A673 (cell line): Measurements from ENCODE around the gene SVIL. TPM values are rescaled to one million over a fixed set of nuclear protein-coding genes. Genes with fewer than 3 reads are reported as not detected.
"Not testable (repeated sequence)": the region's sequence is repeated elsewhere in the genome, so short reads cannot be mapped to it uniquely, and the experiment has no call there.

ENCODE experiments used
- BruUV-seq: library from RNA; stranded (reverse); fragments of 400-500 nt; replicated peaks from 2 replicates; lab custom pipeline; 2021; lab: Mats Ljungman, UMichigan
- CTCF ChIA-PET: fragments of 300-600 bp; sonication (Branson Sonifier 250); formaldehyde crosslinking; loops from one replicate; lab custom pipeline; 2022; ENCODE audit warnings: antibody characterized with exemption; lab: Charles Lee
- POLR2A ChIA-PET: fragments of 300-600 bp; sonication (Branson Sonifier 250); formaldehyde crosslinking; loops from one replicate; lab custom pipeline; 2022; ENCODE audit warnings: antibody characterized with exemption; ENCODE audit not compliant: low non-redundant PET; lab: Charles Lee
- DNase-seq: peaks from one replicate; pipeline ENCODE4 v3.0.0-alpha.2; 2015; ENCODE audit warnings: low spot score
- H3K27ac ChIP-seq: fragments of 200-600 bp; sonication (generic); 2 replicates; pipeline ENCODE4 v1.5.1; 2016; ENCODE audit warnings: mixed run types, low read depth, mild to moderate bottlenecking, mixed read lengths, antibody characterized with exemption, low read length; ENCODE audit not compliant: poor library complexity, severe bottlenecking
- H3K27me3 ChIP-seq: fragments of 200-600 bp; sonication (generic); replicated peaks from 2 replicates; pipeline ENCODE4 v1.6.1; 2017; ENCODE audit warnings: mixed run types, low read depth, mild to moderate bottlenecking, mixed read lengths, antibody characterized with exemption, low read length; ENCODE audit not compliant: insufficient read depth, poor library complexity
- H3K36me3 ChIP-seq: fragments of 200-600 bp; sonication (generic); 2 replicates; pipeline ENCODE4 v1.6.1; 2016; ENCODE audit warnings: mixed run types, mild to moderate bottlenecking, mixed read lengths, antibody characterized with exemption, low read length; ENCODE audit not compliant: insufficient read depth, poor library complexity, severe bottlenecking
- H3K4me1 ChIP-seq: fragments of 200-600 bp; sonication (generic); 2 replicates; pipeline ENCODE4 v1.6.1; 2017; ENCODE audit warnings: mixed run types, mild to moderate bottlenecking, mixed read lengths, antibody characterized with exemption, low read length; ENCODE audit not compliant: insufficient read depth, poor library complexity, severe bottlenecking
- H3K4me3 ChIP-seq: fragments of 200-600 bp; sonication (generic); 2 replicates; pipeline ENCODE4 v1.5.1; 2016; ENCODE audit warnings: low read depth, mixed run types, mild to moderate bottlenecking, mixed read lengths, low read length; ENCODE audit not compliant: poor library complexity, severe bottlenecking
- H3K9me3 ChIP-seq: fragments of 200-600 bp; sonication (generic); 2 replicates; pipeline ENCODE4 v1.6.1; 2016; ENCODE audit warnings: mixed run types, low read depth, mild to moderate bottlenecking, mixed read lengths, antibody characterized with exemption, low read length; ENCODE audit not compliant: poor library complexity, severe bottlenecking
- CTCF ChIP-seq: fragments of 300-800, 200-600 bp; sonication (generic); conservative IDR thresholded peaks from 2 replicates; pipeline ENCODE4 v1.5.1; 2017; ENCODE audit warnings: low read depth, mild to moderate bottlenecking, antibody characterized with exemption, low read length, moderate library complexity, mixed read lengths
- EZH2 ChIP-seq: fragments of 200-600 bp; sonication (generic); IDR thresholded peaks from 2 replicates; pipeline ENCODE4 v1.6.1; 2017; ENCODE audit warnings: borderline replicate concordance, low read depth, mild to moderate bottlenecking, mixed read lengths, antibody characterized with exemption, low read length; ENCODE audit not compliant: poor library complexity, severe bottlenecking
- intact Hi-C: fragments of 100-400 bp; cut with micrococcal nuclease; formaldehyde crosslinking; loops from one replicate; pipeline ENCODE4 v1.10.0; 2022; ENCODE audit not compliant: unreplicated experiment
- total RNA-seq: library from RNA; stranded (reverse); gene quantifications from 2 replicates; pipeline ENCODE4 v1.2.3, GENCODE V29; 2021

Gene SVIL
- total RNA-seq, 1 experiment from 2014 or later, result 31.9 TPM

DNA sequence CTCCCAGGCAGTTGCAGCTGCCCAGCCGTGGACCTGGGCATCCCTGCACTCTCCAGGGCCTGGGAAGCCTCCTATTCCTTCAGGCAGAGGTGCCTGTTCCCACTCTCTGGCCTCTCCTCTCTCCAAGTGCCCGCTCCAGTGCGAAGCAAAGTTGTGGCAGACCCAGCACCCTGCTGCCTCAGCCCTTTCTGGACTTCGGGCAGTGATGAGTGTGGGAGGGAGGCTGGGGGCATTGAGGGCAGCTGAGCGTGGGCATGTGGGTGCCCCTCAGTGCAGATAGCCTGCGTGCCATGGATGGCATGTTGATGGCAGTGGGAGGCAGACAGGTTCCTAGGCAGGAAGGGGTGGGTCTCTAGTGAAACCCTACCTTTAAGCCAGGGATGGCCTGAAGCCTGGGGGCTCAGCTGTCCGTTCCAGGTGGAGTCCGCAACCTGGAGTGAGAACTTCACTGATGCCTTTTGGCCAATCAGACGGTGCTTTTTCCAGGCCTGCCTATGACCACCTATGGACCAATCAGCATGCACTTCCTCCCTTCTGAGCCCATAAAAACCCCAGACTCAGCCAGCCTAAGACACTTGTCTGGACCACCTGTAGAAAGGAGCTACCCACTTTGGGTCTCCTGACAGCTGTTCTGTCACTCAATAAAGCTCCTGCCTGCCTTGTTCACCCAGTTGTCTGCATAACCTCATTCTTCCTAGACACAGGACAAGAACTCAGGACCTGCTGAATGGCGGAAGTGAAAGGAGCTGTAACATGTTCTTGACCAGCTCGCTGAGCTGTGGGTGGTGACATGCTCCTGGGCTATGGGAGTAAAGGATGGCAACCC is 26.1 kb downstream of the SVIL start:
- Histone ChIP-seq H3K27me3 (no peaks in the 10 kb centered on the region), H3K4me3 (no peak overlapping the region), H3K27ac (no peak overlapping the region), H3K4me1 (no peaks in the 10 kb centered on the region), H3K9me3 (no peaks in the 10 kb centered on the region), H3K36me3 (no peaks in the 10 kb centered on the region)
- intact Hi-C loops, result no loop called here
- TF ChIP-seq CTCF (no peak), EZH2 (no peak)
- POLR2A ChIA-PET, result no interaction called here
- DNase-seq, result no peak
- no TSS peak for BruUV-seq
- CTCF ChIA-PET, result interaction anchor here (0.6 kb wide), 1 partner anchor 811 kb away, joined by 6 read pairs; no protein-coding TSS in a partner anchor

- Histone ChIP-seq H3K27me3 (no peaks in the 10 kb centered on the region), H3K27ac (no peak overlapping the region), H3K9me3 (no peaks in the 10 kb centered on the region), H3K4me3 (no peak overlapping the region), H3K4me1 (peaks cover 4% of the 10 kb centered on the region), H3K36me3 (no peaks in the 10 kb centered on the region)
- ChIA-PET POLR2A (no interaction called here), CTCF (interaction anchor here (0.5 kb wide), 1 partner anchor 45 kb away, joined by 3 read pairs; no protein-coding TSS in a partner anchor)
- intact Hi-C loops, result no loop called here
- DNase-seq, result no peak
- BruUV-seq, result no TSS peak
- no peak for TF ChIP-seq EZH2
- TF ChIP-seq CTCF, result no peak
These were observed 26.7 kb downstream of the SVIL start for GRCh38 chr10:29608062-29608461.

DNA sequence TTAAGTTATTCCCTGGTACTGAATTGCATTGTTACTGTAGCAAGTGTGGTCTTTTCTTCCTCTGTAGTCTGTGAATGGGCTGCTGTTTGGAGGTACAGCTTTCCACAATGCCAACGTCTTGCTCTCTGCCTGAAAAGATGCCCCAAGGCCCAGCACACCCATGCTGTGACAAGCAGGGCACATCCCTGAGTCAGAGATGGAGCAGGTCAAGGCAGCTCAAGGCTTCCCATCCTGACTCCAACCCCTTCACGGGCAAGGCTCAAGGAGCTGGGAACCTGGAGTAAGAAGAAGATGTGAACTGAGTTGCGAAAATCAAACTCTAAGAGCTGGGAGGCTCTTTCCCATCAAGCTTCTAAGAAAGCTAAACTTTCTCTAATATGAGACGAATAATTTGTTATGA is 27.2 kb downstream of the SVIL start:
- no peaks in the 10 kb centered on the region for H3K36me3 ChIP-seq
- BruUV-seq, result no TSS peak
- TF ChIP-seq CTCF (no peak), EZH2 (no peak)
- H3K27me3 ChIP-seq, result no peaks in the 10 kb centered on the region
- intact Hi-C loops, result no loop called here
- H3K27ac ChIP-seq, result no peak overlapping the region
- POLR2A ChIA-PET, result no interaction called here
- CTCF ChIA-PET, result interaction anchor here (0.5 kb wide), 1 partner anchor 45 kb away, joined by 3 read pairs; no protein-coding TSS in a partner anchor
- no peak for DNase-seq
- H3K9me3 ChIP-seq, result no peaks in the 10 kb centered on the region
- H3K4me3 ChIP-seq, result no peak overlapping the region
- peaks cover 4% of the 10 kb centered on the region for H3K4me1 ChIP-seq

GRCh38 chr10:29606693-29607092 is 28.1 kb downstream of the SVIL start:
- DNase-seq, H3K27ac ChIP-seq, CTCF ChIA-PET, H3K4me3 ChIP-seq, H3K27me3 ChIP-seq, intact Hi-C loops, H3K4me1 ChIP-seq, POLR2A ChIA-PET, H3K36me3 ChIP-seq, BruUV-seq, H3K9me3 ChIP-seq: not testable (repeated sequence)
